ENCODE measurements around the gene CEP170B.

DNA sequence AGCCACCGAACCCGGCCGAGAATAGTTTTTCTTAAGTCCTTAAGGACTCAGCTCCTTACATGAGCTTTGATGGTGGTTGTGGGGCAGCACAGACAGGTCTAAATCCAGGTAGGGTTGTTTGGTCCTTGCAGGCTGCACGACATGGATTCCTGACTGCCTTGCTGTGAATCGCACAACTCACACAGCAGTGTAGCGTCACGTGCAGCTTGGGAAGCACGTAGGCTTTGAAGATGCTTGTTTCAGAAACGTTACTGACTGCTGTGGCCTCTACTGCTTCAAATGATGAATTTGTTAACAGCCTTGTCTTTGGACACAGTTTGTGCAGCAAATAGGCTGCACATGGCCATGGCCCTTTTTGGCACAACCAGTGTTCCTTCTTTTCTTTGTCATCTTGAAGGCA, 34.3 kb upstream of the CEP170B start:
- TF ChIP-seq RAD21 (IDR thresholded peaks at IDR 0.05; ENCODE audit: low read depth) (no peak), FOXM1 (IDR thresholded peaks at IDR 0.05; ENCODE audit: borderline replicate concordance, low read depth) (no peak), REST (IDR thresholded peaks at IDR 0.05; ENCODE audit: low read depth) (no peak), YY1 (IDR thresholded peaks at IDR 0.05; ENCODE audit: low read depth) (no peak), EGR1 (IDR thresholded peaks at IDR 0.05) (no peak), EP300 (IDR thresholded peaks at IDR 0.05; ENCODE audit: borderline replicate concordance) (no peak), CEBPB (IDR thresholded peaks at IDR 0.05) (no peak), MAX (IDR thresholded peaks at IDR 0.05) (no peak)
